Stimulated activated CD4-positive, alpha-beta T cell treated with anti-CD3 and anti-CD28 coated beads, TNF-alpha, amount 100 ng/mL, for 24 hours (primary cell): ENCODE measurements around the gene CRACR2A.

Experiments used
- DNase-seq, 3 experiments: peaks; one replicate each; pipeline ENCODE4 v3.0.0-alpha.2; 2020; ENCODE audit warnings: low read depth in 3 of 3

The CRACR2A gene

DNA sequence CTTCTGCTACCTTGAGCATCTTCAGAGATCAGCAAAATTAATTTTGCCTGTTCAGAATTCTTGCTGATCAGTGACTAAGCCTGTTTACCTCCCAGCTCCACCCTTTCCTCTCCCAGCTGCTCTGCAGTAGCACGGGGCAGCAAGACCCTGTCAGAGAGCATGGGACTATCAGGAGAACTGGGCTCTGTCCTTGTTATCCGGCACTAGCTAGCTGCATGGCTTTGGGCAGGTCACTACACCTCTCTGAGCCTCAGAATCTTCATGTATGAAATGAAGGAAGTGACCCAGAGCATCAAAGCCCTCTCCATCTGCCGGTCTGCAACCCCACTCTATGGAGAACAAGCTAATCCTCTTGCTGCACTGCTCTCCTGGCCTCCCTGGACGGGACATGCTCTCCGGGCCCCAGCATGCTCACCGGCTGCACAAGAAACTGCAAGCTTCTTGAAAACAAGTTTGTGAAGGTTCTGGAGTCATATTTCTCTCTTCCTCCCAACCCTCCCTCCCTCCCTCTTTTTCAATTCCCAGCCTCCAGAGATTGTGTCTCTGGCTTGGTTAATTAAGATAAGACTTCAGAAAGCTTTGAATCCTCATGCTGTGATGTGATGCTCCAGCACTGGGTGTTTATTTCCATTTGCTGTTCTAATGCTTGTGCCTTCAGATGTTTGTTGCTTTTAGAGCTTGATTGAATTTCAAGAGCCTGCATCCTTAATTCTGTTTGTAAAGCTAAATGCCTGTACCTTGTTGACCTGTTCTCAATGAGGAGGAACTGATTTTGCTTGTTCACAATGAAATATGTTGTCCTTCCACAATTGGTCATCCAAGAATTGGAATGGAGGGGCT lies 101.1 kb downstream of the CRACR2A start:
- DNase-seq = no peak

DNA sequence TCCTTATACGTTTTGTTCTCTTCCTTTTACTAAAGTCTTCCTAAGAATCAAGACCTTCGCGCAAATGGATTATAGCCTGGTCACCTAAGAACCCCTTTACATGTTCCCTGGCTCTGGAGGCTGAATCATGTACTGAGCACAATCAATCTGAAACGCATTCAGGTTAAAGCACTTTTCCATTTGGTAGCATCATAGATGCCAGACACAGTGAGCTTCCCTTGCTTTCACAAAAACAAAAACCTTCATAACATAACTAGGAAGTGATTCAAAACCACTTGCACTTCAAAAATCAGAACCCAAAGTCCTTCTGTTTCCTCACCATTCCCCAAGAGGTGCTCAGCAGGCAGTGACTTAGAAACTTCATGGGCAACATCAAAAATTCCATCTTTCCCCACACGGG lies 105.4 kb downstream of the CRACR2A start:
- no peak for DNase-seq

DNA sequence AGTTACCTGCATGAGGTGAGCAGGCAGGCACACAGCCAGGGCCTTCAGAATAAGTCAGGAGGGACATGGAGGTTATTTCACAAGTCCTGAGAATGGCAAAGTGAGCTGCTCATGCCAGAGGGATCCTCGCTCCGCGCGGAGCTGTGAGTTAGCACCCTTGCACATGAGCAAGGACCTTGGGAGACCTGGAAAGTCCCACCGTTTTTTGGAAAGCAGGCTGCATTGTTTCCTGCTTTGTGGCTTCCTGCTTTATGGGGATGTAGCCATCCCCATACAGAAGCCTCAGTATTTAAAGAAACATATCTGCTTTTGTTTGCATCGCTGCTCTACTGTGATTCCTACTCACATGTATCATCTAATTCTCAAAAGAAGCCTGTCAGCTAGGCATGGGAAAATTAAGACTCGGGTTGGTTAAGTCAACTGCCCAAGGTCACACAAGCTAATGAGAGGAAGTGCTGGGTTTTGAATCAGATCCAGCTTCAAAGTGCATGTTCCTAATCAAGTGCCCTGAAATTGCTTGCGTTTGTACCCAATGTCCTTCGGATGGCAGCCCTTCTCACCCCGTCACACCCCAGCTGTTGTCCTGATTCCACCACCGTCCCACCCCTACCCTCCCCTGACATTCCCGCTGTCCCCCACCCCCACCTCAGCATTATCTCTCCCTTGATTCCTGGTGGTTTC lies 106.2 kb downstream of the CRACR2A start:
- DNase-seq = no peak

DNA sequence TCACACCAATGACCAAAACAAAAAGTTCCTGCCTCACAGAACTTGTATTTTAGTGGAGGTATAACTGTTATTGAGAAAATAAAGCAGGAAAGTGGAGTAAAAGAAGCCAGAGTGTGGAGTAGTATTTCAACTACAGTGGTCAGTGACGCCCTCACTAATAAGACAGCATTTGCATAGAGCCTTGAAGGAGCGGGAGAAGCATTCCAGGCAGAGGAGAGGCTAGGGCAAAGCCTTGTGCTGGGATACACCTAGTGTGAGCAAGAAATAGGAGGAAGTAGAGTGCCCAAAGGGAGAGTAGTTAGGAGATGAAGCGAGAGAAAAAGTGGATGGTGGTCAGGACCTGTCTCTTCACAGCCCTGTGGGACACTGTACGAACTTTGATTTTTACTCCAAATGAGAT lies 107.8 kb downstream of the CRACR2A start:
- DNase-seq = no peak

DNA sequence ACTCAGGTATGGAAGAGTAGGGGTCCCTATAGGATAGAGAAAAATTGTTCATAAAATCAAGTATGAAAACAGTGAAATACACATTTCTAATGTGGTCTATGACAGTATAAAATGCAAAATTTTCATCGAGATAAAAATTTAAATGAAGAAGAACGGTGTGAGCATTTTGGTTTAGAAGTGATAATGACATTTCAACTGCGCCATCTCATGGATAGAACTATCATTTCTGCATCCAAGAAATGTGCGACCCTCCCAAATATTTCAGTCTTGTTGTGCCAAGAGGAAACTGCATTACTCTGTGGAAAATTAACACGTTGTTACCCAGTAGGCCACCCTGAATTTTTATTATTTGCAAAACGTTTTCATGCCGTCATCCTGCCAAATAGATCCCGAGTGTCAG lies 108.8 kb downstream of the CRACR2A start:
- no peak for DNase-seq

DNA sequence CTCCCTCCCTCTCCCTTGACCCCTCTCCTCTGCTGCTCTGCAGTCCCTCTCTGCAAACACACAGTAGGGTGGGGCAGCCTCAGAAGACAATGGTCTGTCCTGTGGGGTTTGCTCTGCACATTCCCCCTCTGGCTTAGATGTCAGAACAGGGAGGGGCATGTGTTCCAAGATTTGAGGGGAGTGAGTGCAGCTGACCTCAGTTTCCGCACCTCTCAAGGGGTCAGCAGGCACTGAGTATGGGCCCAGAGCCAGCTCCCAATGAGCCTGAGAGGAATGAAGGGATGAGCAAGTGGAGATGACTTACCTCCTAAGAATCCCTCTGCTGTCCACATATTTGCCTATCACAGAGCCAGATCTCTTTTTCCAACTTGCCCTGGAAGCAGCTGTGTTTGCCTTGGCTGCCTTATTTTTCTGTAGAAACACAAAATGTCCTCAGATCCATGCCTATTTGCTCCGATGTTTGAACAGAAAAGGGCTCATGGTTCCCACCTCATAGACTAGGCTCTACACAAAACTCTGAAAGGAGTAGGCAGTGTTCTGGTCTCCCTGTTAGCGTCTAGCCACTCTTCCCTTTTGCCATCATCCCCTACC lies 111.4 kb downstream of the CRACR2A start:
- no peak for DNase-seq

DNA sequence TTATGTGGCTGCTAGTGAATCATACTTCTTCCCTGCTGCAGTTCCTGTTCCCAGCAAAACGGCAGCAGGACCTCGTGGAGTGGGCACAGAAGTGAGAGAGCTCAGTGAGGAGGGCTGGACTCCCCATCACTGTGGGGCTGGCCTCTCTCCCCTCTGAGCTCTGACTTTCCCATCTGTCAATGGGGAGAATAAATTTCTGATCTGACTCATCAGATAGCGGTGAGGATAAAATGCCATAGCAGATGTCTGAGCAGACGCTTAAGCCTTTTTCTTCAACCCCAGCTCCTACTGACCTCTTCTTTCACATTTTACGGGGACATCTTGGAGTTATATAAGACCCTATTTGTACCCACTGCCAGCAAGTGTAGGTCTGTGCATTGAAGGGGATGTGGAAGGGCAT lies 116.6 kb downstream of the CRACR2A start:
- DNase-seq = no peak

DNA sequence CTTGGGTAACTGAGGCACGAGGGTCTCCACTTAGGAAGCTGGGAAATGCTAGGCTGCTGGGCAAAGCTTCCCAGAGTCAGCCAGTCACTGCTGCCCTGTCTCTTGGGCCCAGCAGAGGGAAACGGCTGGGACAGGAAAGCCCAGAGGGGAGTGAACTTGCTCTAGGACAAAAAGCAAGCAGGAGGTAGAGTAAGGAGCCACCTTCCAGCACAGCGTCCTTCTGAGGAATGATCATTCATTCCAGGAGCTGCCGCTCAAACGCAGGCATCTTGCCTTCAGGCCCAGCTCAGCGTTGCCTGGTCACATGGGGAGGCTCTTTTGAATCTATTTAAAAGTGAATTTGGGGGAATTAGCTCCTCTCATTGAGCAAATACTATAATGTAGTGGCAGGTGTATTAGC lies 118.6 kb downstream of the CRACR2A start:
- DNase-seq = no peak

DNA sequence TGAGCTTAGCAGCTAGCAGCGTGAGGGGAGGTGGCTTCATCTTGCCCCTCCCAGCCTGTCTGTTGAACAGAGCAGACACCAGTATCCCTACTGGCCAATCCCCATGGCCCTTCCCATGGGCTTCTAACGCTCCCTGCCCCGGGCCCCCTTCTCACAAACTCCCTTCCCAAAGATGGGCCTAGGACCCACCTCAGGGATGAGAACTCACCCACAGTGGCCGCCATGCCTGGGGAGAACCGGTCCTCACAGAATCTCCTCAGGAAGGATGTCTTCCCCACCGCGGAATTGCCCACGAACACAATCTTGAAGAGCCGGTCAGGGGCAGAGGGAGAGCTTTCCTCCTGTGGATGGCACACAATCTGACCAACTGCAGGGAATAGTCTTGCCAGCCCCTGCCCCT lies 119.5 kb downstream of the CRACR2A start:
- no peak for DNase-seq

DNA sequence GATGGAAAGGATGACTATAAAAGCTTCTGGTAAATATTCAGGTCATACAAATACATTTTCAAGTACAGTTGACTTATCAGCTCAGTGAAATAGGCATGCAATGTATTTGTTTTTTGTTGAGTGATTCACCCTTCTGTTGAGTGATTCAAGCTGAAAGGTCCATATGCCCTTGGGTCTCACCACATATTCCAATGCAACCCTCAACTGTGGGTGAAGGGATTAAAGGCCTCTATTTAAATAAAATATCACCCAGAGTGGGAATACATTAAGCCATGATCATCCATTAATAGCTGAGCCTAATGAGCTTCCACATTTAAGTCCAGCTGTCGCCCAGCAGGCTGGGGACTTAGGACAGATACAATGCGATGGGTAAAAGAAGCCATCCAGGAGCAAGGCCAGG lies 120.2 kb downstream of the CRACR2A start:
- DNase-seq = no peak

DNA sequence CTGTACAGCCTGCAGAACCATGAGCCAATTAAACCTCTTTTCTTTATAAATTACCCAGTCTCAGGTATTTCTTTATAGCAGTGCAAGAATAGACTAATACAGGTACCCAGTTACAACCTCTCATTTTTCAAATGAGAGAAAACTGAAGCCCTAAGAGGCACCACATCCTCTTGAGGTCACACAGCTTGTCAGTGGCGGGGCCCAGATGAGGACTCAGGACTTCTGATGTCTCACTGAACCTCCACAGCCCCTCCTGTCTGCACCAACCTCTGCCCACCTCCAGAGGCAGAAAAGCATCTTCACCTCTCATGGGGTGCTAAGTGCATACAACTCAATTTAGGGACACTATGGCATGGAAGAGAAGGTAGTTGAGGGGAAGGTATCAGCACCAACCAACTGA lies 120.7 kb downstream of the CRACR2A start:
- DNase-seq = no peak

DNA sequence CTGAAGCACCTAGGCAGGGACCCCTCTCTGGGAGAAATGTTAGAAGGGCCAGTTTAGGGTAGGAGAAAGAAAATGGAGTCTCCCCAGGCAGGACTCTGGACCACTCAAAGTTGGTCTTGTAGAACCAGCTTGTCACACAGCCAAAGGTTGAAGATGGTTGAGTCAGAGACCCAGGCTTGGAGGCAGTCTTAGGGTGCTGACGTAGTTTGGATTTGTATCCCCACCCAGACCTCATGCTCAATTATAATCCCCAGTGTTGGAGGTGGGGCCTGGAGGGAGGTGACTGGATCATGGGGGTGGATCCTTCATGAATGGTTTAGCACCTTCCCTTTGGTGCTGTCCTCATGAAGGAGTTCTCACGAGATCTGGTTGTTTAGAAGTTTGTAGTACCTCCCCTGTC lies 121.2 kb downstream of the CRACR2A start:
- DNase-seq = no peak

DNA sequence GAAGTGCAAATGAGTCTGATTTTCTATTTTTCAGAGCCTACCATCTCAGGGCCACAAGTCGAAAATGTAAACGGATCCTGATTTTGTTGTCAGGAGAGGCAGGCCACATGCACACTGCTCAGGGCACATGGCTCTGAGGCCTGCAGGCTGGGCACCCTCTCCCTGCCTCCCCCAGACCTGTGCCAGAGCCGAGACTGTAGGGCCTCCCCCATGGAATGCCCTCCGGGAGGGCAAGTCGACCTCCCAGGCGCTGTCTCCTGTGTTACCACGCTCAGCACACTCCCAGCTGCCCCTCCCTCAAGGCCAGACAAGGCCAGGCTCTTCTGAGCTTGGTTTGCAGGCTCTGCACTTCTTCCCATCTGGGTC lies 121.7 kb downstream of the CRACR2A start:
- no peak for DNase-seq

DNA sequence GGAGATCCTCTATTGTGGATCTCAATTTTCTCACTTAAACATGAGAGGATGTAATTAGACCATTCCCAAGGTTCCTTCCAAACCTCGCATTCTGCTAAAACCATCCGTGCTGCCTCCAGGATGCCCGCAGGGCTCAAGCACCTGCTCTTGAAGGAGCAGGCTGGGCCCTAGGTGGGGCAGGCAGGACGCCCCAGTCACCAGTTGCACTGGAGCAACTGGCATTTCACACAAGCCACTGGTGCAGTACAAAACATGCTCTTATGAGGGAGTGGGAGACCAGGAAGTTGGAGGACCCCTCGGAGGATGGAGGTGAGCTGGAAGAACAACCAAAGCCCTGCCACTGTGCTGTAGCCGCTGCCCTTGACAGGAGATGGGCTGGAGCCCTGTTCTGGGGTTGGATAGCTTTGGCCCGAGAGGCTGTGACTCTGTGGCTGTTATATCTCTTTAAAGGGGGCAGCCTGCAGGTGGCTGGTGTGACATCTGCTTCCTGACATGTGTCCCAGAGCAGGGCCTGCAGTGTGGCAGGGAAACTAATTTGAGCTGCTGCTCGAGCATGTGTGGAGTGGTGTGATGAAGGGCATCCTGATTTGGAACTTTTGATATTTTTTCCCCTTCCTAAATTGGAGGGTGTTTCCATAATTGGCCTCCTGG lies 122.2 kb downstream of the CRACR2A start:
- DNase-seq = no peak

DNA sequence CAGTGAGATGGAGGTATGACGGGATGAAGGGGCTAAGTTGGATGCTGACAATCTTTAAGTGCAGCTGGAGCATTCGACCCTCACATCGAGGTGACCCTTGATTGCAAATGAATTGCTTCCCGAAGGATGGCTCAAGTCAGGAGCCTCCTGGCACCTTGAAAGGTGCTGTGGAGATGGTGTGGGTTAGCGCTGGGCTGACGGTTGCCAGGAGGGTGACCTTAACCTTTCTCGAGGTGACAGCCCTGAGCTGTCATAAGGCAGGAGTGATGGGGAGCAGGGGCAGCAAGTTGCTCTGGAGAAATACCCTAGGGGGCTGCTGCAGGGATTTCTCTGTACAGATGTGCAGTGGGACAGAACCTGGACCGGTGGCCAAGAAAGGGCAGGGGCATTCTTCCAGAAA lies 122.8 kb downstream of the CRACR2A start:
- DNase-seq = no peak

DNA sequence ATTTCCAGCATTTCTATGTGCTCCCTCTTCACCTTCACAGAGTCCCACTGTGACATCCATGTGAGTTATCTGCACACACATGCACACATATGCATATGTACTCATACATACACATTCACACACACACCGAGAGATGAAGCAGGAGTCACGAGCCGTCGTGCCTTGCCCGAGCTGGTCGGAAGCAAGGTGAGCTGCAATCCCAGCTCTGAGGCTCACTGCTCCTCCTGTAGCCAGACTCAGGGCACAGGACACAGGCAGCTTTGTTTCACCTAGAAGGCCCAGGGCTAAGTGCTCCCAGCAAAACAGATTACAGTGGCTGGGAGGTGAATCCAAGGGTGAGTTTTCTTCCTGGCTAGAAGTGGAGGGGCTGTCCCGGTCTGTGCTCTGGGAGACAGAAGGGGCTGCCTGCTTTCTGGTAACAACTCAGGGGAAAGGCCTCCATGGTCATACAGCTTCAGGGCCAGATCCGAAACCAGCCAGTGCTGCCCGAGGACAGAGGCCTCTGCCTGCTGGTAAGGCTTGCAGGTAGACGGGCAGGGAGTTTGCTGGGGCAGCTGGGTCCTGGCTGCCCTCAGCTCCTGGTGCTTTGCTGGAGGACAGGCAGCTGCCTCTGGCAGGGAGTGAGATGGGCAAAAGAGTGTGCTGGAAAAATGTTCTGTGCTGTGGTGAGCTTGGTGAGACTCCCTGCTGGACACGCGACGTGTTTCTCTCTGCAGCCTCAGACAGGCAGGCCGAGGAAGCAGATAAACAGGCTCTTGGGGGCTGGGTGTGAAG lies 123.7 kb downstream of the CRACR2A start:
- no peak for DNase-seq

DNA sequence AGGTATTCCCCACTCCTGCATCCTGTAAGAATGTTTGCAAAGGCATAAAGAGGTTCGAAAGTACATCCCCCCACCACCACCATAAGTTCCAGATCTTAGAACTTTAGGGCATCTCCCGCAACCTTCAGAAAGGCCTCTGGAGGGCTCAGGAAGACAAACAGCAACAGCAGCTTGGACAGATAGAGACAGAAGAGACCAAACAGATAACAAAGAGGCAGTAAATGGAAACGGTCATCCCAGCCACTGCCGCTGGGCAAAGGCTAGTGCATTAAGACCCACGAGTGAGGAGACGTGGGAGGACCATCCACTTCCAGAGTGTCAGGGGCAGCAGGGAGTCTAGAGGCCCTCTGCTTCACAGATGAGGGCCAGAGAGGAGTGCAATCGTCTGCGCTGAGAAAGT lies 124.3 kb downstream of the CRACR2A start:
- no peak for DNase-seq

DNA sequence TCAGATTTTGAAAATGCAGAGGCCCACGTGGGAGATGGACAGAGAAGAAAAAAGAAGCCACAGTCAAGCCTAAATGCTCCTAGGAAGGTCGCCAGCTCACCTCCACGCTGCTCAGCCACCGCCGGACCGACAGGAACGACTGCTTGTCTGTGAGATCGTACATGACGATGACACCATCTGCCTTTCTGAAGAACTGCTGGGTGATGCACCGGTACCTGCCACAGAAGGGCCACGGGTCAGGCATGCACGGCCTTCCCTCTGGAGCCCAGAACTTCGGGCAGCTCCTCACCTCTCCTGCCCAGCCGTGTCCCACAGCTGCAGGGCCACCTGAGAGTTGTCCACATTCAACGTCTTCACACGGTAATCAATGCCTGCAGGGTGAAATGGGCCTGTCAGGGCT lies 125.6 kb downstream of the CRACR2A start:
- no peak for DNase-seq

DNA sequence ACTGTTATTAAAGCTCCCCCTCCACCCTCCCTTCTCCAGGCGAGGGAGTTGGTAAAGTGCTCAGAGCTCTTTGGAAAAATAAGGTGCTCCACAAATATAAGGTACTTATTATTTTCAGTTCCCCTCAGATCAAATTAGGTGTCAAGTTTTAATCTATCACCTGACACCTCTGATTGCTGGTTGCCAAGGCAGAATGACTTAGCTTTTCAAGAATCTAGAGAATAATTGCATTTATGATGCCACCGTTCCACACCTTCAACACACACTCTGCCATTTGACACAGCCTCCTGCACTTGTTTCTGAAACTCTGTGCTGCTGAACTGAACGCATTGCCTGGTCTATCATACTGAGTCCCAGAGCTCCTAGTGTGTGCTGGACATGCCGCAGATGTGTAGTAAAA lies 128.6 kb downstream of the CRACR2A start:
- DNase-seq = no peak

DNA sequence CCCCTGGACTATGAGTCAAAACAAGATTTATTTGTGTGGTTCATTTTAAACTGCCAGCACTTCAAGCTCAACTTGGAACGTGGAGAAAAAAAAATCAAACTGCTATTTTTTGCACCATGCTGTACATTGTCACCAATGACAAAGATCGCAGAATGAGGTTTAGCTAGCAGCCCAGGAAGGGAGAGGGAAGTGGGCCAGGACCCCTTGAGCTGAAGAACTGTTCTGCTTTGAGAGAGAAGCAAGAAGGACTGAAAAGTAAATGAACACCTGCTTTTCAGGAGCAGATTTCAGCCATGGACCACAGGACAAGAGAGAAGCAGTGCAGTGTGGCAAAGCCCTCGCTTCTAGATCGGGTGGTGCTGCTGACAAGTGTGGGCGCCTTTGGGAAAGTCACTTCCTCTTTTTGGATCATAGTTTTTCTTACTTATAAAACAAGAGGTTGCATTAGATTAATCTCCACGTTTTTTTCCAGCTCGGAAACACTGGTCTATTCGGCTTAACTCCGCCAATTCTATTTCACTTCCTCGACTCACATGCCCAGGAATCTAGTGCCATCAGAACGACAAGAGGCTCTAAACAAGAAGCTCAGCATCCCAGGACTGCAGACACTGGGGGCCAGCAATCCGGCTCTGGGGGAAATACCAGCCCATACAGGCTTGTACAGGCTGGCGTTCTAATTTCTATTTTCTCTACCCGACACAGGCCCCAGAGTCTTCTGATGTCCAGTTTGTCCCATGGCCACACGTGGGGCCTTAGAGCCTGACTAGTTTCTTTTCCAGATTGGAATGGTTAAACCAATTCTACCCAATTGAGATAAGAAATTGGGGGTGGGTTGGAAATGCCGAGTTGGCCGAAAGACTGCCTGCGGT lies 129.9 kb downstream of the CRACR2A start:
- DNase-seq = no peak
